Melanocyte of skin (primary cell): ENCODE results near the gene NUTM2D. TPM values are rescaled to one million over a fixed set of nuclear protein-coding genes. Genes with fewer than 3 reads are reported as not detected.

Experiments
- small RNA-seq, 2 donors: library from RNA; depleted of rRNA; stranded (forward); fragments of <200 nt; gene quantifications; one replicate each; pipeline ENCODE3, GENCODE V24; 2012
- total RNA-seq, 2 donors: library from RNA; depleted of rRNA; stranded (reverse); fragments of >200 nt; gene quantifications; 2 replicates each; pipeline ENCODE4 v1.2.3, GENCODE V29; 2012

NUTM2D gene, protein sequence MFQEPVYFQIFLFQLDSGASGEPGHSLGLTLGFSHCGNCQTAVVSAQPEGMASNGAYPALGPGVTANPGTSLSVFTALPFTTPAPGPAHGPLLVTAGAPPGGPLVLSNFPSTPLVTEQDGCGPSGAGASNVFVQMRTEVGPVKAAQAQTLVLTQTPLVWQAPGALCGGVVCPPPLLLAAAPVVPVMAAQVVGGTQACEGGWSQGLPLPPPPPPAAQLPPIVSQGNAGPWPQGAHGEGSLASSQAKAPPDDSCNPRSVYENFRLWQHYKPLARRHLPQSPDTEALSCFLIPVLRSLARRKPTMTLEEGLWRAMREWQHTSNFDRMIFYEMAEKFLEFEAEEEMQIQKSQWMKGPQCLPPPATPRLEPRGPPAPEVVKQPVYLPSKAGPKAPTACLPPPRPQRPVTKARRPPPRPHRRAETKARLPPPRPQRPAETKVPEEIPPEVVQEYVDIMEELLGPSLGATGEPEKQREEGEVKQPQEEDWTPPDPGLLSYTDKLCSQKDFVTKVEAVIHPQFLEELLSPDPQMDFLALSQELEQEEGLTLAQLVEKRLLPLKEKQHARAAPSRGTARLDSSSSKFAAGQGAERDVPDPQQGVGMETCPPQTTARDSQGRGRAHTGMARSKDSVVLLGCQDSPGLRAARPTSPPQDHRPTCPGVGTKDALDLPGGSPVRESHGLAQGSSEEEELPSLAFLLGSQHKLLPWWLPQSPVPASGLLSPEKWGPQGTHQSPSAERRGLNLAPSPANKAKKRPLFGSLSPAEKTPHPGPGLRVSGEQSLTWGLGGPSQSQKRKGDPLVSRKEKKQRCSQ
- total RNA-seq = 1 to 10 TPM; 2.3 to 2.8 TPM

DNA sequence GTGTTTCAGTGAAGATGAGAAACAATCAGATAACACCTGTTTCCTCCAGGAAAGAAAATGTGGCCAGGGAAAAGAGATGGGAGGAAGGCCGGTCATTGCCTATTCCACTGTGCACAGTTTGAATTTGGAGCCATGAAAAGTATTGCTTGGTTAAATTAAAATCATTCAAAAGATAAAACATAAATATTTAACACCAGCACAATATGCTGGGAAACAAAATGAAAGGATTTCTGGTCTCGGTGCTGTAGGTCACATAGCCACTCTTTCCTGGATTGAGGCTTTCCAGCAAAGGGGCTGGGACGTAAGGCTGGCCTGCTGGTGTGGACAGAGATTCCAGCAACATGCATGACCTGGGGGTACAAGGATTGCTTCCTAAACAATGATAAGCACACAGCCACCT lies at the start of gene NUTM2D:
TSS of gene NUTM2D (plus strand) at position 301 of the 400 bp plus-strand sequence. CDS start 522 bp downstream, outside the sequence.

Small RNA genes within 50 kb of the gene (small RNA-seq; reads per million reads assigned to genes)
- gene AL355334.1 = 0 reads per million in 2 donors

Other genes starting within 250 kb of the NUTM2D start
- gene NUTM2A, start 132.3 kb upstream of the NUTM2D start, total RNA-seq = under 1 TPM; 0.33 to 0.34 TPM
- 10 to 100 TPM; 31.3 to 57.9 TPM for gene MINPP1, start 147.1 kb downstream of the NUTM2D start, total RNA-seq